HEK293 (cell line): ENCODE measurements around the gene WFDC1.

Source experiments
- CTCF ChIA-PET: fragments of 350-600 bp; formaldehyde crosslinking; extraction: SDS; loops from one replicate; lab custom pipeline; 2021; ENCODE audit warnings: antibody characterized with exemption; lab: Yijun Ruan, JAX
- POLR2A ChIA-PET: fragments of 300-600 bp; formaldehyde crosslinking; extraction: SDS; loops from one replicate; lab custom pipeline; 2020; ENCODE audit warnings: antibody characterized with exemption, inconsistent platforms; lab: Yijun Ruan, JAX
- H3K27ac ChIP-seq: fragments of 200-500 bp; sonication (Bioruptor generic); 2 replicates; pipeline ENCODE4 v1.5.1; 2014; ENCODE audit warnings: low read depth, low read length, control low read depth, inconsistent platforms; ENCODE audit errors: extremely low read depth
- H3K36me3 ChIP-seq, 2 experiments: fragments of 200-500 bp in 1 of 2; sonication (Bioruptor generic) in 1 of 2; 1 replicate in 1 of 2; 2 replicates in 1 of 2; pipeline ENCODE4 v1.5.1; 2014 to 2017; ENCODE audit warnings: inconsistent platforms in 2 of 2, low read length in 2 of 2; ENCODE audit not compliant: control insufficient read depth in 2 of 2, insufficient read depth in 1 of 2
- H3K4me1 ChIP-seq: fragments of 200-500 bp; sonication (Bioruptor generic); 2 replicates; pipeline ENCODE4 v1.5.1; 2014; ENCODE audit warnings: mild to moderate bottlenecking, low read length, inconsistent platforms; ENCODE audit not compliant: control insufficient read depth, insufficient read depth
- H3K4me3 ChIP-seq: 2 replicates; pipeline ENCODE4 v1.5.1; 2011; ENCODE audit warnings: low read depth, mild to moderate bottlenecking, control low read depth, low read length, moderate library complexity
- H3K9me3 ChIP-seq: fragments of 200-500 bp; sonication (Bioruptor generic); 2 replicates; pipeline ENCODE4 v1.5.1; 2014; ENCODE audit warnings: low read depth, low read length, inconsistent platforms; ENCODE audit not compliant: control insufficient read depth, insufficient read depth
- HOXA7 ChIP-seq: sonication (generic); formaldehyde crosslinking; IDR thresholded peaks from 2 replicates; pipeline ENCODE4 v1.8.1; 2022; ENCODE audit warnings: missing genetic modification reagents, borderline replicate concordance
- KLF1 ChIP-seq: fragments of 450-650 bp; formaldehyde crosslinking; IDR thresholded peaks from 2 replicates; pipeline ENCODE4 v1.5.1; 2016; ENCODE audit warnings: missing biosample characterization, missing genetic modification characterization
- KLF9 ChIP-seq: fragments of 450-650 bp; formaldehyde crosslinking; IDR thresholded peaks from 2 replicates; pipeline ENCODE4 v1.5.1; 2016; ENCODE audit warnings: missing biosample characterization, missing genetic modification characterization, low read depth
- SP2 ChIP-seq: fragments of 450-650 bp; formaldehyde crosslinking; IDR thresholded peaks from 2 replicates; pipeline ENCODE4 v1.5.1; 2016; ENCODE audit warnings: missing biosample characterization, missing genetic modification characterization
- ZBTB21 ChIP-seq: fragments of 450-650 bp; formaldehyde crosslinking; IDR thresholded peaks from 2 replicates; pipeline ENCODE4 v1.5.1; 2017; ENCODE audit warnings: missing biosample characterization, missing genetic modification characterization
- ZNF10 ChIP-seq: fragments of 450-650 bp; formaldehyde crosslinking; IDR thresholded peaks from 2 replicates; pipeline ENCODE4 v1.5.1; 2017; ENCODE audit warnings: missing biosample characterization, missing genetic modification characterization
- ZNF157 ChIP-seq: fragments of 450-650 bp; formaldehyde crosslinking; IDR thresholded peaks from 2 replicates; pipeline ENCODE4 v1.5.1; 2016; ENCODE audit warnings: missing biosample characterization, missing genetic modification characterization
- ZNF239 ChIP-seq: fragments of 450-650 bp; formaldehyde crosslinking; IDR thresholded peaks from 2 replicates; pipeline ENCODE4 v1.5.1; 2016; ENCODE audit warnings: missing biosample characterization, missing genetic modification characterization
- ZNF248 ChIP-seq: fragments of 450-650 bp; formaldehyde crosslinking; IDR thresholded peaks from 2 replicates; pipeline ENCODE4 v1.5.1; 2017; ENCODE audit warnings: missing biosample characterization, missing genetic modification characterization
- ZNF350 ChIP-seq: fragments of 450-650 bp; formaldehyde crosslinking; IDR thresholded peaks from 2 replicates; pipeline ENCODE4 v1.5.0; 2017; ENCODE audit warnings: missing biosample characterization, mild to moderate bottlenecking, missing genetic modification characterization
- ZNF404 ChIP-seq: fragments of 450-650 bp; formaldehyde crosslinking; IDR thresholded peaks from 2 replicates; pipeline ENCODE4 v1.5.1; 2017; ENCODE audit warnings: missing biosample characterization, missing genetic modification characterization
- ZNF544 ChIP-seq: fragments of 450-650 bp; formaldehyde crosslinking; IDR thresholded peaks from 2 replicates; pipeline ENCODE4 v1.5.0; 2017; ENCODE audit warnings: missing biosample characterization, missing genetic modification characterization
- ZNF585B ChIP-seq: fragments of 450-650 bp; formaldehyde crosslinking; IDR thresholded peaks from 2 replicates; pipeline ENCODE4 v1.5.1; 2016; ENCODE audit warnings: missing biosample characterization, missing genetic modification characterization
- ZNF610 ChIP-seq: fragments of 450-650 bp; formaldehyde crosslinking; IDR thresholded peaks from 2 replicates; pipeline ENCODE4 v1.5.1; 2016; ENCODE audit warnings: missing biosample characterization, missing genetic modification characterization, borderline replicate concordance
- ZNF623 ChIP-seq: fragments of 450-650 bp; formaldehyde crosslinking; IDR thresholded peaks from 2 replicates; pipeline ENCODE4 v1.5.1; 2016; ENCODE audit warnings: missing biosample characterization, missing genetic modification characterization
- ZNF76 ChIP-seq: fragments of 450-650 bp; formaldehyde crosslinking; IDR thresholded peaks from 2 replicates; pipeline ENCODE4; 2016; ENCODE audit warnings: low read depth, missing biosample characterization, missing genetic modification characterization, borderline replicate concordance
- ZNF768 ChIP-seq: fragments of 450-650 bp; formaldehyde crosslinking; IDR thresholded peaks from 2 replicates; pipeline ENCODE4 v1.5.1; 2018; ENCODE audit warnings: missing biosample characterization, mild to moderate bottlenecking, missing genetic modification characterization
- ZNF792 ChIP-seq: fragments of 450-650 bp; formaldehyde crosslinking; IDR thresholded peaks from 2 replicates; pipeline ENCODE4 v1.5.1; 2016; ENCODE audit warnings: missing biosample characterization, missing genetic modification characterization
- ZSCAN4 ChIP-seq: fragments of 450-650 bp; formaldehyde crosslinking; IDR thresholded peaks from 2 replicates; pipeline ENCODE4 v1.5.1; 2017; ENCODE audit warnings: missing biosample characterization, missing genetic modification characterization

WFDC1 gene

DNA sequence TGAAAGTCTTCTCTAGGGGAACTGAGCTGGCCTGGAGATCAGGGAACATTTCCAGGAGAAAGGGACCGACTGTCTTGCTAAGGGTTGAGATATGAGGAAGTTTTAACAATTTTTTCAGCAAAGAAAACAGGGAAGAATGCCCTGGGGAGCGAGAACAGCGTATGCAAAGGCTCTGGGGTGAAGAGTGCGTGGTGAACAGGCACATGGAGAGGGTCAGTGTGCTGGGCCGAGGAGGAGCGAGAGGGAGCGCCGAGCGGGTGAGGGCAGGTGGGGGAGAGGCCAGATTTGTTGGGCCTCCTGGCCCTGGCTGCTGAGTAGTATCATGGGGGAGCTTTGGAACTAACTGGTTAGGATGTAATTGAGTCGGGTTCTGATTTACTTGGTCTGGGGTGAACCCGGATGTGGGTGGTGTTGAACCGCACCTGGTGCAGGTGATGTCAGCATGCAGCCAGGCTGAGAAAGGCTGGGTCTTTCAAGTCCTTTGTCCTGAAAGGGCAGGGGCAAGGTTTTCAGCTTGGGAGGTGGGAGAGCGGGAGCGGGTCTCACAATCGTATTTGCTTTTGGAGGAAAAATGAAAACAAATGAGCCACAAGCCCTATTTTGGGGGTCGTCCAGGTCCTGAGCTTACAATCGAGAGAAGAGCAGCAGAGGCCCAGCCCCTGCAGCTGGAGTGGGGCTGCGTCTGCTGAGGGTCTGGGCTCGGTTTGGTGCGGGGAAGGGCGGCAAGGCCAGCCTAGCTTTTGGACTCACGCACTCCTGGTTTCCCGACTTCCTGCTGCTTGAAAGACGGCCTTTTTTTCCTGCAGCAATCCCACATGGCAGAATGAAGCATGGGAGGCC is 11.1 kb upstream of the WFDC1 start:
- TF ChIP-seq ZNF623 (peak; percentile 30; the same call in 1 of the 2 replicates), ZNF239 (tag by site-specific recombination) (no peak)
- Histone ChIP-seq H3K36me3 (no peaks in the 10 kb centered on the region), H3K4me1 (no peaks in the 10 kb centered on the region), H3K27ac (no peak overlapping the region), H3K9me3 (no peaks in the 10 kb centered on the region), H3K4me3 (no peak overlapping the region)
- ChIA-PET POLR2A (no interaction called here), CTCF (interaction anchor here (0.8 kb wide), 1 partner anchor 327 kb away, joined by 3 read pairs; no protein-coding TSS in a partner anchor)

GRCh38 chr16:84284154-84284722 is 10.4 kb upstream of the WFDC1 start:
- H3K4me1 ChIP-seq, result no peaks in the 10 kb centered on the region
- no peak overlapping the region for H3K4me3 ChIP-seq
- H3K36me3 ChIP-seq, result no peaks in the 10 kb centered on the region
- no peaks in the 10 kb centered on the region for H3K9me3 ChIP-seq
- H3K27ac ChIP-seq, result no peak overlapping the region
- ChIA-PET POLR2A (no interaction called here), CTCF (interaction anchor here (1.0 kb wide), 1 partner anchor 7 kb away, joined by 3 read pairs; no protein-coding TSS in a partner anchor)
- no peak for TF ChIP-seq ZNF248 (tag by site-specific recombination)
- peak; percentile 34; the same call in 1 of the 2 replicates for TF ChIP-seq KLF1
- TF ChIP-seq, all 188 proteins: peak for 1

DNA sequence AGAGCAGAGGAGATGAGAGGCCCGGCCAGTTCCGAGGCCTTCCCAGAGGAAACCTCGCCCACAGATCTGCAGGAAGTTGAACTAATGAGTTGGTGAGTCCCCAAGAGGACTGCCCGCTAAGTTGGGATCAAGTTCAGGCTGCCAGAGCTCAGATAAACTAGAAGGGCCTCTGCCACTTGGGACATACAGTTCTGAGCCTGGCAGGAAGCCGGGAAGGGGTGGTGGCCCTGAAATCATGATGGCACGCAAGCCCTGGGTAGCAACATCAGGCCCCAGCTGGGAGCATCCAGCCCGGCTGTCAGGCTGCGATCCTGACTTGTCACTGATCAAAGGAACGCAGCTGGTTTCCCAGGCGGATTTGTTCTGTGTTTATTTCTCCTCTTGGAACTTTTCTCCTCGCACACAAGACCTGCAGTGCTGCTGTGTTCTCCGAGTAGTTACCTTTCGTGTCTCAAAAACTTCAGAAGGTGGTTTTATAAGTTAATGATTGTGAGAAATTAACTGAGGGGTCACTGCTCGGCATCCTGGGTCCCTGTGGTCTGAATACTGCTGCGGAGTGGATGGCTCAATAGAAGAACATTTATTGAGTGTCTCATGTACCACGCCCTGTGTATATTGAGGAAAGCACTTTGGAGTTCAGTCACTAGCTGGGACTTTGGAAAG is 8.0 kb upstream of the WFDC1 start:
- H3K4me1 ChIP-seq, result no peaks in the 10 kb centered on the region
- no peaks in the 10 kb centered on the region for H3K9me3 ChIP-seq
- CTCF ChIA-PET, result interaction anchor here (1.9 kb wide), 1 partner anchor 11 kb away, joined by 7 read pairs; no protein-coding TSS in a partner anchor
- no peaks in the 10 kb centered on the region for H3K36me3 ChIP-seq
- POLR2A ChIA-PET, result no interaction called here
- no peak overlapping the region for H3K4me3 ChIP-seq
- TF ChIP-seq KLF9 (tag by site-specific recombination) (no peak), ZNF585B (tag by site-specific recombination) (no peak), ZNF404 (tag by site-specific recombination) (no peak), ZNF157 (tag by site-specific recombination) (no peak), ZNF610 (tag by site-specific recombination) (no peak), ZSCAN4 (tag by site-specific recombination) (no peak), ZNF76 (tag by site-specific recombination) (no peak), HOXA7 (CRISPR knock-in tag) (no peak), SP2 (tag by site-specific recombination) (no peak), ZNF350 (tag by site-specific recombination) (no peak)
- no peak overlapping the region for H3K27ac ChIP-seq

- Histone ChIP-seq H3K9me3 (no peaks in the 10 kb centered on the region), H3K36me3 (no peaks in the 10 kb centered on the region), H3K4me3 (no peak overlapping the region), H3K27ac (no peak overlapping the region), H3K4me1 (no peaks in the 10 kb centered on the region)
- ChIA-PET CTCF (interaction anchor here (1.5 to 2.5 kb wide), 2 partner anchors 11 to 12 kb away, joined by 4 to 10 read pairs; no protein-coding TSS in a partner anchor), POLR2A (no interaction called here)
- no peak for TF ChIP-seq ZNF10 (tag by site-specific recombination)
- no peak for TF ChIP-seq ZBTB21 (tag by site-specific recombination)
- TF ChIP-seq ZNF792, result no peak
- peak; percentile 30; the same call in 1 of the 2 replicates for TF ChIP-seq ZNF768 (tag by site-specific recombination)
- TF ChIP-seq ZNF544 (tag by site-specific recombination), result no peak
These were observed 5.8 kb upstream of the WFDC1 start for GRCh38 chr16:84288902-84289301.
